ENCODE measurements around the gene USP6NL.

The USP6NL gene

DNA sequence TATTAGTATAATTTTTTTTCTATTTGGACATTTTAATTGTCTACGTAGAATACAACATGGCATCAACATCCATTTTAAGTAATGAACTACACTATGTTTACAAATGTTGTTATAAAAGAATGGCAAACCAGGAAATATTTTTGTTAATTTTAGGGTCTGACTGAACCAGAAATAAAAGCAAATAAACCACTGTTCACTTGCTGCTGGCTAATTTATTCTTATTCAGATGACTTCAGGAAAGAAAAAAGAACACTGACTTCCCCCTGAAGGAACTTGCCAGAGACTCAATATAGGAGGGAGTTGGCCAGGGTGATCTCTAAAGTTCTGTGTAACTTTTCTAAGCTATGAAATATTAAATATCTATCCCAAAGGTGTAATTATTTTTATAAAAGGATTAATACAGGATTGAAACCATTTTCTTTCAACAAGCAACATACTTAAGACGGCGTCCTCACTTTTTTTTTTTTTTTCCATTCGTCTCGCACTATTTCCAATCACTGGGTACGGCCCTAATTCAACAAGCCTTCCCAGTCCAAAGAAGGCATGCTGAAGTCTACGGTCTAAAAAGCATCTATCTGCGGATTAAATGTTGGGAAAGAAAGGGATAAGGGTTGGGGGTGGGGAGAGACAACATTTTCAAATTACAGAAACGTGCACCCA lies 1.2 kb downstream of the USP6NL start:
- Histone ChIP-seq H3K4me3 (ENCODE audit: control insufficient read depth in 1 of 7, extremely low read depth in 1 of 7, insufficient read depth in 4 of 7, low read depth in 2 of 7, low read length in 6 of 7) (peak overlapping the region; percentile 93 to 99 (median 97)), H3K4me1 (ENCODE audit: control extremely low read depth in 1 of 4, control insufficient read depth in 4 of 4, insufficient read depth in 4 of 4, low read length in 3 of 4) (peaks cover 9 to 49% (median 34%) of the 10 kb centered on the region in 4 experiments), H3K36me3 (ENCODE audit: control insufficient read depth in 4 of 4, insufficient read depth in 4 of 4, low read length in 3 of 4) (no peaks in the 10 kb centered on the region), H3K27ac (ENCODE audit: insufficient read depth in 1 of 2, low read depth in 1 of 2, low read length in 2 of 2, poor library complexity in 1 of 2, severe bottlenecking in 2 of 2) (peak overlapping the region; percentile 79 to 88), H3K9me3 (ENCODE audit: control extremely low read depth in 1 of 5, control insufficient read depth in 4 of 5, insufficient read depth in 2 of 5, low read depth in 1 of 5, low read length in 4 of 5) (peaks cover 0 to 3% (median 0%) of the 10 kb centered on the region in 5 experiments), H3K27me3 (replicated peaks in 2 of 5; ENCODE audit: control insufficient read depth in 4 of 5, insufficient read depth in 5 of 5, low read length in 4 of 5) (no peaks in the 10 kb centered on the region)
- 0% methylated on average over 1 of the region's 9 CpGs for WGBS (ENCODE audit: insufficient coverage)
- ChIA-PET POLR2A (no interaction called here), CTCF (interaction anchor here (0.6 to 2.3 kb wide), 10 partner anchors 8 to 1732 kb away, joined by 3 to 11 read pairs (median 3); no protein-coding TSS in a partner anchor)
- peak in 1 of 3 donors; percentile 35 for DNase-seq

- peak; percentile 33 to 72 (median 58) for DNase-seq
- Histone ChIP-seq H3K9me3 (ENCODE audit: control extremely low read depth in 1 of 5, control insufficient read depth in 4 of 5, insufficient read depth in 2 of 5, low read depth in 1 of 5, low read length in 4 of 5) (peaks cover 0 to 6% (median 0%) of the 10 kb centered on the region in 5 experiments), H3K27ac (ENCODE audit: insufficient read depth in 1 of 2, low read depth in 1 of 2, low read length in 2 of 2, poor library complexity in 1 of 2, severe bottlenecking in 2 of 2) (peak overlapping the region in 1 of 2 experiments; percentile 88), H3K27me3 (replicated peaks in 2 of 5; ENCODE audit: control insufficient read depth in 4 of 5, insufficient read depth in 5 of 5, low read length in 4 of 5) (no peaks in the 10 kb centered on the region), H3K4me1 (ENCODE audit: control extremely low read depth in 1 of 4, control insufficient read depth in 4 of 4, insufficient read depth in 4 of 4, low read length in 3 of 4) (peaks cover 9 to 52% (median 34%) of the 10 kb centered on the region in 4 experiments), H3K36me3 (ENCODE audit: control insufficient read depth in 4 of 4, insufficient read depth in 4 of 4, low read length in 3 of 4) (no peaks in the 10 kb centered on the region), H3K4me3 (ENCODE audit: control insufficient read depth in 1 of 7, extremely low read depth in 1 of 7, insufficient read depth in 4 of 7, low read depth in 2 of 7, low read length in 6 of 7) (peak overlapping the region in 6 of 7 experiments; percentile 19 to 99 (median 94))
- CTCF ChIA-PET, result interaction anchor here (0.6 to 2.3 kb wide), 12 partner anchors 9 to 1733 kb away, joined by 3 to 11 read pairs (median 3); no protein-coding TSS in a partner anchor
- POLR2A ChIA-PET, result interaction anchor here (0.7 kb wide), 1 partner anchor 15 kb away, joined by 3 read pairs; no protein-coding TSS in a partner anchor
- 33% methylated on average over 1 of the region's 3 CpGs for WGBS (ENCODE audit: insufficient coverage)
Measured at GRCh38 chr10:11609492-11610093, 1.9 kb downstream of the USP6NL start.

GRCh38 chr10:11609052-11609451 lies 2.4 kb downstream of the USP6NL start:
- DNase-seq, result no peak
- no peaks in the 10 kb centered on the region for H3K36me3 ChIP-seq (ENCODE audit: control insufficient read depth in 4 of 4, insufficient read depth in 4 of 4, low read length in 3 of 4)
- POLR2A ChIA-PET, result interaction anchor here (0.6 kb wide), 1 partner anchor 44 kb away, joined by 4 read pairs; no protein-coding TSS in a partner anchor
- H3K9me3 ChIP-seq (ENCODE audit: control extremely low read depth in 1 of 5, control insufficient read depth in 4 of 5, insufficient read depth in 2 of 5, low read depth in 1 of 5, low read length in 4 of 5), result peaks cover 0 to 6% (median 0%) of the 10 kb centered on the region in 5 experiments
- no peaks in the 10 kb centered on the region for H3K27me3 ChIP-seq (replicated peaks in 2 of 5; ENCODE audit: control insufficient read depth in 4 of 5, insufficient read depth in 5 of 5, low read length in 4 of 5)
- peak overlapping the region in 2 of 7 experiments; percentile 10 to 94 for H3K4me3 ChIP-seq (ENCODE audit: control insufficient read depth in 1 of 7, extremely low read depth in 1 of 7, insufficient read depth in 4 of 7, low read depth in 2 of 7, low read length in 6 of 7)
- peak overlapping the region in 1 of 2 experiments; percentile 88 for H3K27ac ChIP-seq (ENCODE audit: insufficient read depth in 1 of 2, low read depth in 1 of 2, low read length in 2 of 2, poor library complexity in 1 of 2, severe bottlenecking in 2 of 2)
- WGBS (ENCODE audit: insufficient coverage), result 98% methylated on average over 7 of the region's 7 CpGs
- CTCF ChIA-PET, result interaction anchor here (1.0 to 2.3 kb wide), 11 partner anchors 11 to 116 kb away, joined by 3 to 11 read pairs (median 4); no protein-coding TSS in a partner anchor
- H3K4me1 ChIP-seq (ENCODE audit: control extremely low read depth in 1 of 4, control insufficient read depth in 4 of 4, insufficient read depth in 4 of 4, low read length in 3 of 4), result peaks cover 9 to 54% (median 34%) of the 10 kb centered on the region in 4 experiments

DNA sequence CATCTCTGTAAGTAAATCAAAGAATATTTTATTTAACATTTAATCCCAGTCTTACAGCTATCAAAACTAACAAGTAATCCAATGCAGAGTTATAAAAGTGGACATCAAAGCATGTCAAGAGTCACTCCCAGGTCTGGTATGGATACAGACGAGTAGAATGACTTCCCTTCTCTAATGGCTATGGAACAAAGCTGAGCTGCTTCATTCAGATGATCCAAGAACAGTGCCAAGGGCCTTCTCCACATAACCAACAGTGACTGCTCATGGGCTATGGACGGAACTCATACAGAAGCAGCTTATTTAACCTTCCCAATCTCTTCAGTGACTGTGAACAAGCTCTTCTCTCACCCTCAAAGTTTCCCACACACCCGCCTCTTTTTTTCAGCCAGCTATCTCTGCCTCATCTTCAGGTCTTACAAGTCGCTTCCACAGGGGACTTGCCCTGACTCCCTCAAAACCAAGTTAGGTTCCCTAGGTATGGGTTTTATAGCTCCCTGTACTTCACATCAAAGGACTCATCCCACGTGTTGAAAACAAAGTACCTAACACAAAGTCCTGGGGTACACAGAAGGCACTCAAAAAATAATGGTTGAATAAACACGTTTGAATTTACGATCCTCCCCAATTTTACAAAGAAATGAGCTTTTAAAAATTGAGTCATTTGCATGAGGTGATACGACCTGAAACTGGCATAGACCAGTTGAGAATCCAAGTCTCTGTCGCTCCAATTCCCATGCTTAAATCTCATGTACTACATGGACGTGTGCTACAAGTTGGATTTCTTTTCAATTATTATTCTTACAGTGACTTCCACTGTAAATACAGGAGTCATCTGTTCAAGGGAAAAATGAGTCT lies 3.1 kb downstream of the USP6NL start:
- ChIA-PET CTCF (interaction anchor here (0.8 to 2.3 kb wide), 10 partner anchors 15 to 117 kb away, joined by 3 to 11 read pairs (median 4); no protein-coding TSS in a partner anchor), POLR2A (interaction anchor here (0.6 to 1.4 kb wide), 2 partner anchors 44 to 73 kb away, joined by 4 to 5 read pairs; no protein-coding TSS in a partner anchor)
- WGBS (ENCODE audit: insufficient coverage), result 84% methylated on average over 9 of the region's 10 CpGs
- Histone ChIP-seq H3K4me1 (ENCODE audit: control extremely low read depth in 1 of 4, control insufficient read depth in 4 of 4, insufficient read depth in 4 of 4, low read length in 3 of 4) (peaks cover 11 to 56% (median 38%) of the 10 kb centered on the region in 4 experiments), H3K4me3 (ENCODE audit: control insufficient read depth in 1 of 7, extremely low read depth in 1 of 7, insufficient read depth in 4 of 7, low read depth in 2 of 7, low read length in 6 of 7) (peak overlapping the region in 2 of 7 experiments; percentile 29 to 37), H3K27ac (ENCODE audit: insufficient read depth in 1 of 2, low read depth in 1 of 2, low read length in 2 of 2, poor library complexity in 1 of 2, severe bottlenecking in 2 of 2) (peak overlapping the region in 1 of 2 experiments; percentile 88), H3K36me3 (ENCODE audit: control insufficient read depth in 4 of 4, insufficient read depth in 4 of 4, low read length in 3 of 4) (no peaks in the 10 kb centered on the region), H3K9me3 (ENCODE audit: control extremely low read depth in 1 of 5, control insufficient read depth in 4 of 5, insufficient read depth in 2 of 5, low read depth in 1 of 5, low read length in 4 of 5) (peaks cover 0 to 6% (median 0%) of the 10 kb centered on the region in 5 experiments), H3K27me3 (replicated peaks in 2 of 5; ENCODE audit: control insufficient read depth in 4 of 5, insufficient read depth in 5 of 5, low read length in 4 of 5) (no peaks in the 10 kb centered on the region)
- no peak for DNase-seq

GRCh38 chr10:11605807-11606408 lies 5.5 kb downstream of the USP6NL start:
- CTCF ChIA-PET, result interaction anchor here (2.3 kb wide), 1 partner anchor 10 kb away, joined by 9 read pairs; no protein-coding TSS in a partner anchor
- DNase-seq, result no peak
- no CpG with 5 or more reads among the region's 2 CpGs for WGBS (ENCODE audit: insufficient coverage)
- Histone ChIP-seq H3K27ac (ENCODE audit: insufficient read depth in 1 of 2, low read depth in 1 of 2, low read length in 2 of 2, poor library complexity in 1 of 2, severe bottlenecking in 2 of 2) (no peak overlapping the region), H3K36me3 (ENCODE audit: control insufficient read depth in 4 of 4, insufficient read depth in 4 of 4, low read length in 3 of 4) (peaks cover 0 to 2% (median 0%) of the 10 kb centered on the region in 4 experiments), H3K4me1 (ENCODE audit: control extremely low read depth in 1 of 4, control insufficient read depth in 4 of 4, insufficient read depth in 4 of 4, low read length in 3 of 4) (peaks cover 16 to 41% (median 29%) of the 10 kb centered on the region in 4 experiments), H3K4me3 (ENCODE audit: control insufficient read depth in 1 of 7, extremely low read depth in 1 of 7, insufficient read depth in 4 of 7, low read depth in 2 of 7, low read length in 6 of 7) (no peak overlapping the region), H3K9me3 (ENCODE audit: control extremely low read depth in 1 of 5, control insufficient read depth in 4 of 5, insufficient read depth in 2 of 5, low read depth in 1 of 5, low read length in 4 of 5) (peaks cover 0 to 6% (median 0%) of the 10 kb centered on the region in 5 experiments), H3K27me3 (replicated peaks in 2 of 5; ENCODE audit: control insufficient read depth in 4 of 5, insufficient read depth in 5 of 5, low read length in 4 of 5) (no peaks in the 10 kb centered on the region)
- POLR2A ChIA-PET, result no interaction called here

- peaks cover 14 to 41% (median 27%) of the 10 kb centered on the region in 4 experiments for H3K4me1 ChIP-seq (ENCODE audit: control extremely low read depth in 1 of 4, control insufficient read depth in 4 of 4, insufficient read depth in 4 of 4, low read length in 3 of 4)
- 56% methylated on average over 2 of the region's 2 CpGs for WGBS (ENCODE audit: insufficient coverage)
- no peak for DNase-seq
- H3K9me3 ChIP-seq (ENCODE audit: control extremely low read depth in 1 of 5, control insufficient read depth in 4 of 5, insufficient read depth in 2 of 5, low read depth in 1 of 5, low read length in 4 of 5), result peaks cover 0 to 6% (median 0%) of the 10 kb centered on the region in 5 experiments
- H3K36me3 ChIP-seq (ENCODE audit: control insufficient read depth in 4 of 4, insufficient read depth in 4 of 4, low read length in 3 of 4), result peaks cover 0 to 2% (median 0%) of the 10 kb centered on the region in 4 experiments
- H3K27ac ChIP-seq (ENCODE audit: insufficient read depth in 1 of 2, low read depth in 1 of 2, low read length in 2 of 2, poor library complexity in 1 of 2, severe bottlenecking in 2 of 2), result no peak overlapping the region
- peak overlapping the region in 3 of 7 experiments; percentile 16 to 30 (median 26) for H3K4me3 ChIP-seq (ENCODE audit: control insufficient read depth in 1 of 7, extremely low read depth in 1 of 7, insufficient read depth in 4 of 7, low read depth in 2 of 7, low read length in 6 of 7)
- CTCF ChIA-PET, result no interaction called here
- H3K27me3 ChIP-seq (replicated peaks in 2 of 5; ENCODE audit: control insufficient read depth in 4 of 5, insufficient read depth in 5 of 5, low read length in 4 of 5), result no peaks in the 10 kb centered on the region
- POLR2A ChIA-PET, result no interaction called here
Measured at GRCh38 chr10:11604865-11605650, 6.4 kb downstream of the USP6NL start.
